Measurements from ENCODE around the gene PPIL4.

PPIL4 gene

GRCh38 chr6:149566410-149567193 is 20.8 kb upstream of the PPIL4 start:
- peak overlapping the region; percentile 19 for H2BK15ac ChIP-seq (ENCODE audit: low read length)
- H2BK12ac ChIP-seq (ENCODE audit: low read length) = peak overlapping the region; percentile 92
- no CpG with 5 or more reads among the region's 81 CpGs for WGBS, 2 donors (ENCODE audit: extremely low coverage in 2 of 2, insufficient read length in 2 of 2, insufficient replicate concordance in 1 of 2)
- H4K91ac ChIP-seq (ENCODE audit: low read depth, low read length, poor library complexity) = no peak overlapping the region
- peaks cover 0 to 1% of the 10 kb centered on the region in 2 donors for H3K4me1 ChIP-seq (ENCODE audit: control insufficient read depth in 2 of 2, insufficient read depth in 1 of 2, low read depth in 1 of 2, low read length in 2 of 2)
- peak overlapping the region; percentile 96 for H3K9ac ChIP-seq (ENCODE audit: low read depth, low read length, poor library complexity)
- no peak for DNase-seq (ENCODE audit: low spot score)
- H3K18ac ChIP-seq (ENCODE audit: low read length) = peak overlapping the region; percentile 98
- H3K27ac ChIP-seq (replicated peaks; ENCODE audit: low read length) = peak overlapping the region; percentile 59
- no peak overlapping the region for H4K8ac ChIP-seq (ENCODE audit: low read depth, low read length)
- H3K27me3 ChIP-seq (ENCODE audit: control insufficient read depth in 3 of 3, insufficient read depth in 3 of 3, low read depth in 1 of 3, low read length in 3 of 3) = peaks cover 0 to 13% (median 2%) of the 10 kb centered on the region in 3 experiments
- peak overlapping the region; percentile 98 for H2AFZ ChIP-seq (ENCODE audit: low read length)
- H3K4me2 ChIP-seq (ENCODE audit: insufficient read depth, low read length, poor library complexity, severe bottlenecking) = peak overlapping the region; percentile 81
- no peak overlapping the region for H3K4ac ChIP-seq (ENCODE audit: low read length)
- H2BK5ac ChIP-seq (ENCODE audit: low read length) = peak overlapping the region; percentile 71
- H3K36me3 ChIP-seq (replicated peaks in 1 of 2; ENCODE audit: control insufficient read depth in 2 of 2, insufficient read depth in 2 of 2, low read length in 2 of 2) = peaks cover 0 to 7% of the 10 kb centered on the region in 2 donors
- peaks cover 5% of the 10 kb centered on the region for H3K79me1 ChIP-seq (ENCODE audit: low read depth, low read length)
- H3K9me3 ChIP-seq (replicated peaks in 1 of 2; ENCODE audit: control insufficient read depth in 2 of 2, insufficient read depth in 1 of 2, low read depth in 1 of 2, low read length in 2 of 2) = no peaks in the 10 kb centered on the region
- no peak overlapping the region for H2BK120ac ChIP-seq (ENCODE audit: low read depth, low read length)
- peak overlapping the region; percentile 76 for H3K14ac ChIP-seq (ENCODE audit: low read length)
- peak overlapping the region; percentile 87 to 99 for H3K4me3 ChIP-seq (ENCODE audit: low read length in 2 of 2)
- H2AK5ac ChIP-seq (ENCODE audit: low read depth, low read length) = peak overlapping the region; percentile 96
- H3K23ac ChIP-seq (ENCODE audit: low read depth, low read length, poor library complexity) = peak overlapping the region; percentile 92

GRCh38 chr6:149565527-149566409 is 19.9 kb upstream of the PPIL4 start, which contains the start of gene GINM1:
Gene GINM1 (plus strand): TSS chr6:149566375. CDS start chr6:149566415, 40 bp downstream.
- peaks cover 5% of the 10 kb centered on the region for H3K79me1 ChIP-seq (ENCODE audit: low read depth, low read length)
- peak within 1 kb of the TSS; percentile 92 for H3K23ac ChIP-seq (ENCODE audit: low read depth, low read length, poor library complexity)
- H3K27me3 ChIP-seq (ENCODE audit: control insufficient read depth in 3 of 3, insufficient read depth in 3 of 3, low read depth in 1 of 3, low read length in 3 of 3) = peaks cover 0 to 13% (median 2%) of the 10 kb centered on the region in 3 experiments
- peaks cover 0 to 7% of the 10 kb centered on the region in 2 donors for H3K36me3 ChIP-seq (replicated peaks in 1 of 2; ENCODE audit: control insufficient read depth in 2 of 2, insufficient read depth in 2 of 2, low read length in 2 of 2)
- H2AFZ ChIP-seq (ENCODE audit: low read length) = peak within 1 kb of the TSS; percentile 98
- H4K91ac ChIP-seq (ENCODE audit: low read depth, low read length, poor library complexity) = no peak within 1 kb of the TSS
- peaks cover 0 to 1% of the 10 kb centered on the region in 2 donors for H3K4me1 ChIP-seq (ENCODE audit: control insufficient read depth in 2 of 2, insufficient read depth in 1 of 2, low read depth in 1 of 2, low read length in 2 of 2)
- H3K4me2 ChIP-seq (ENCODE audit: insufficient read depth, low read length, poor library complexity, severe bottlenecking) = peak within 1 kb of the TSS; percentile 81
- H2BK5ac ChIP-seq (ENCODE audit: low read length) = peak within 1 kb of the TSS; percentile 71
- no peak within 1 kb of the TSS for H3K4ac ChIP-seq (ENCODE audit: low read length)
- peak; percentile 93 for DNase-seq (ENCODE audit: low spot score)
- no CpG with 5 or more reads among the region's 59 CpGs for WGBS, 2 donors (ENCODE audit: extremely low coverage in 2 of 2, insufficient read length in 2 of 2, insufficient replicate concordance in 1 of 2)
- H2BK12ac ChIP-seq (ENCODE audit: low read length) = peak within 1 kb of the TSS; percentile 92
- peak within 1 kb of the TSS; percentile 96 for H2AK5ac ChIP-seq (ENCODE audit: low read depth, low read length)
- H3K9ac ChIP-seq (ENCODE audit: low read depth, low read length, poor library complexity) = peak within 1 kb of the TSS; percentile 96
- H2BK15ac ChIP-seq (ENCODE audit: low read length) = peak within 1 kb of the TSS; percentile 19
- H3K18ac ChIP-seq (ENCODE audit: low read length) = peak within 1 kb of the TSS; percentile 98
- peak within 1 kb of the TSS; percentile 76 for H3K14ac ChIP-seq (ENCODE audit: low read length)
- no peak within 1 kb of the TSS for H4K8ac ChIP-seq (ENCODE audit: low read depth, low read length)
- no peaks in the 10 kb centered on the region for H3K9me3 ChIP-seq (replicated peaks in 1 of 2; ENCODE audit: control insufficient read depth in 2 of 2, insufficient read depth in 1 of 2, low read depth in 1 of 2, low read length in 2 of 2)
- peak within 1 kb of the TSS; percentile 59 for H3K27ac ChIP-seq (replicated peaks; ENCODE audit: low read length)
- H2BK120ac ChIP-seq (ENCODE audit: low read depth, low read length) = no peak within 1 kb of the TSS
- peak within 1 kb of the TSS; percentile 87 to 99 for H3K4me3 ChIP-seq (ENCODE audit: low read length in 2 of 2)

GRCh38 chr6:149563928-149564325 is 18.1 kb upstream of the PPIL4 start:
- no peak overlapping the region for H2BK120ac ChIP-seq (ENCODE audit: low read depth, low read length)

More at GRCh38 chr6:149563928-149564325, 18.1 kb upstream of the PPIL4 start:
- Histone ChIP-seq H3K9me3 (replicated peaks in 1 of 2; ENCODE audit: control insufficient read depth in 2 of 2, insufficient read depth in 1 of 2, low read depth in 1 of 2, low read length in 2 of 2) (no peaks in the 10 kb centered on the region), H2BK12ac (ENCODE audit: low read length) (no peak overlapping the region), H2AK5ac (ENCODE audit: low read depth, low read length) (no peak overlapping the region), H2BK15ac (ENCODE audit: low read length) (no peak overlapping the region), H4K8ac (ENCODE audit: low read depth, low read length) (no peak overlapping the region), H2BK5ac (ENCODE audit: low read length) (no peak overlapping the region), H3K9ac (ENCODE audit: low read depth, low read length, poor library complexity) (no peak overlapping the region), H2AFZ (ENCODE audit: low read length) (no peak overlapping the region), H3K23ac (ENCODE audit: low read depth, low read length, poor library complexity) (no peak overlapping the region), H3K14ac (ENCODE audit: low read length) (no peak overlapping the region), H3K18ac (ENCODE audit: low read length) (no peak overlapping the region), H3K4me1 (ENCODE audit: control insufficient read depth in 2 of 2, insufficient read depth in 1 of 2, low read depth in 1 of 2, low read length in 2 of 2) (peaks cover 0 to 1% of the 10 kb centered on the region in 2 donors), H3K36me3 (replicated peaks in 1 of 2; ENCODE audit: control insufficient read depth in 2 of 2, insufficient read depth in 2 of 2, low read length in 2 of 2) (peaks cover 0 to 7% of the 10 kb centered on the region in 2 donors), H3K27me3 (ENCODE audit: control insufficient read depth in 3 of 3, insufficient read depth in 3 of 3, low read depth in 1 of 3, low read length in 3 of 3) (peaks cover 0 to 15% (median 2%) of the 10 kb centered on the region in 3 experiments), H3K4me2 (ENCODE audit: insufficient read depth, low read length, poor library complexity, severe bottlenecking) (no peak overlapping the region), H3K4ac (ENCODE audit: low read length) (no peak overlapping the region), H3K4me3 (ENCODE audit: low read length in 2 of 2) (no peak overlapping the region), H3K79me1 (ENCODE audit: low read depth, low read length) (peaks cover 5% of the 10 kb centered on the region), H3K27ac (replicated peaks; ENCODE audit: low read length) (no peak overlapping the region), H4K91ac (ENCODE audit: low read depth, low read length, poor library complexity) (no peak overlapping the region)
- WGBS, 2 donors (ENCODE audit: extremely low coverage in 2 of 2, insufficient read length in 2 of 2, insufficient replicate concordance in 1 of 2) = no CpG with 5 or more reads among the region's 3 CpGs
- no peak for DNase-seq (ENCODE audit: low spot score)
